Activated CD4-positive, alpha-beta T cell treated with anti-CD3 and anti-CD28 coated beads for 4 hours (primary cell): ENCODE results near the gene KCNQ2.

ENCODE experiments used
- DNase-seq, 2 donors: peaks; one replicate each; pipeline ENCODE4 v3.0.0-alpha.2; 2020

KCNQ2 gene

GRCh38 chr20:63351326-63351700, 121.1 kb downstream of the KCNQ2 start:
- no peak for DNase-seq

- DNase-seq: no peak
Observed at GRCh38 chr20:63350597-63351325, 121.7 kb downstream of the KCNQ2 start.
